Suprapubic skin (tissue), 4 donors: ENCODE measurements around the gene TCL1B. TPM values are rescaled to one million over a fixed set of nuclear protein-coding genes. Genes with fewer than 3 reads are reported as not detected.

Experiments used
- DNase-seq, 2 donors: peaks; one replicate each; pipeline ENCODE4 v3.0.0-alpha.2; 2019; ENCODE audit warnings: low spot score in 2 of 2
- H3K27ac ChIP-seq: fragments of 200-600 bp; sonication (generic); one replicate; pipeline ENCODE4 v1.5.1; 2019
- H3K27me3 ChIP-seq: fragments of 200-600 bp; sonication (generic); one replicate; pipeline ENCODE4 v1.5.1; 2019
- H3K36me3 ChIP-seq: fragments of 200-600 bp; sonication (generic); one replicate; pipeline ENCODE4 v1.5.1; 2019
- H3K4me1 ChIP-seq: fragments of 200-600 bp; sonication (generic); one replicate; pipeline ENCODE4 v1.5.1; 2019
- H3K4me3 ChIP-seq: fragments of 200-600 bp; sonication (generic); one replicate; pipeline ENCODE4 v1.5.1; 2019; ENCODE audit warnings: mild to moderate bottlenecking
- H3K9me3 ChIP-seq: fragments of 200-600 bp; sonication (generic); one replicate; pipeline ENCODE4 v1.5.1; 2019
- CTCF ChIP-seq, 2 donors: fragments of 200-600 bp in 1 of 2; fragments of 450-650 bp in 1 of 2; sonication (generic) in 1 of 2; IDR thresholded peaks; one replicate each; pipeline ENCODE4 v1.5.1; 2016 to 2019; ENCODE audit warnings: antibody characterized with exemption in 2 of 2, mild to moderate bottlenecking in 1 of 2, moderate library complexity in 1 of 2
- EP300 ChIP-seq: sonication (generic); formaldehyde crosslinking; IDR thresholded peaks from one replicate; pipeline ENCODE4 v1.6.1; 2017; ENCODE audit warnings: antibody characterized with exemption
- POLR2A ChIP-seq, 2 donors: fragments of 450-650 bp; IDR thresholded peaks; one replicate each; pipeline ENCODE4 v1.6.1; 2017; ENCODE audit warnings: antibody characterized with exemption in 2 of 2, mild to moderate bottlenecking in 2 of 2, moderate library complexity in 2 of 2
- POLR2AphosphoS5 ChIP-seq, 3 donors: sonication (generic); formaldehyde crosslinking; IDR thresholded peaks; one replicate each; pipeline ENCODE4 v1.6.1; 2017; ENCODE audit warnings: antibody characterized with exemption in 3 of 3
- WGBS: methylation state at CpG from one replicate; pipeline ENCODE4 v1.1.5; 2018; 5-methylcytosine and 5-hydroxymethylcytosine counted together
- total RNA-seq, 4 donors: library from RNA; depleted of rRNA; stranded (reverse); fragments of >200 nt; gene quantifications; one replicate each; pipeline ENCODE4 v1.1.0, GENCODE V29; 2016

TCL1B gene
- not detected for total RNA-seq

DNA sequence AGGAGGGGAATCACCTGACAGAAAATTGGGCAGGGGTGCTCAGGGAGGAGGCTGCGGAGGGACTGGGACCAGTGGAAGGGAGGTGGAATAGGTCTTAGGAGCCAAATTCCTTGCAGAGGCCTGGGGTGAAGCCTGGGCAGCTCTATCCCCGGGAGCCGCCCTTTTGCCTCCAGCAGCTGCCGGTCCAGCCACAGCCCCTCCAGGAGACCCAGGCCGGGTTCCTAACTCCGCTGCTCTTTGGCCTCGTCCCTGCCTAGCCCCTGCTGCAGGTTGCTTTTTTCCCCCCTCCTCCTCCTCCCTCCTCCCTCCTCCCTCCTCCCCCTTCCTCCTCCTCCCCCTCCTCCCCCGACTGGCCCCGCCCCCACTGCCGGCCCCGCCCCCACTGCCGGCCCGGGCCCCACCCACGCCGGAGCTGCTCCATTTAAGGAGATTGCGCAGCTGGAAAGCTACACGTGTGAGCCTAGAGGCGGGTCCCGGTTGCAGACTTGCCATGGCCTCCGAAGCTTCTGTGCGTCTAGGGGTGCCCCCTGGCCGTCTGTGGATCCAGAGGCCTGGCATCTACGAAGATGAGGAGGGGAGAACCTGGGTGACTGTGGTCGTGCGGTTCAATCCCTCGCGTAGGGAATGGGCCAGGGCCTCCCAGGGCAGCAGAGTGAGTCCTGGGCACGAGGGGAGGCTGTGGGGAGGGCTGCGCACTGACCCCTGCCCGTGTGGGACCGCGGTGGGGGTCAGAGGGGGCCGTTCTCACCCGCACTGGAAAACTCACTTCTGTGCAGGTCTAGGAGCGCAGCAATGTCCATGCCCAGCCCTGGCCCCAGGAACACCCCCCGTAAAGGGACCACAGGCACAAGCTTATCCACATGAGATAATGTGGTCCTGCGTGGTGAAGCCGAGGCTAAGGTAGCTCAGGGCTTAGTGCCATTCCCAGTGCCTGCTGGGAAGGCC is at the start of gene TCL1B:
Gene TCL1B, plus strand, starts transcription at position 449 of the 945 bp plus-strand sequence. Its CDS starts 42 bp downstream, at position 491.
- DNase-seq: peak in 1 of 2 donors; percentile 69

DNA sequence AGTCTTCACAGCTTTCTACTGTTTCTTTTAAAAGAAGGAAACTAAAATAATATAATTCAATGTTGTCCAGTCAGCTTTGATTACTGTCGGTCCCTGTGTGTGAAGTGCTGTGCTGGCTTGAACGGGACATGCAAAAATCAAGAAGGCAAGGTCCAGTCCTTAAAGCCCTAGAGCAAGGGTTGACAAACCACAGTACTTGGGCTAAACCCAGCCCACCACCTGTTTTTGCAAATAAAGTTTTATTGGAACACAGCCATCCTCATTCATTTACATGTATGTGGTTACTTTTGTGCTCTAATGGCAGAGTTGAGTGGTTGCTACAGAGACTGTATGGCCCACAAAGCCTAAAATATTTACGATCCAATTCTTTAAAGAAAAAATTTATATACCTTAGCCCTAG is 41.2 kb upstream of the TCL1B start:
- H3K27ac ChIP-seq: no peak overlapping the region
- no peaks in the 10 kb centered on the region for H3K4me1 ChIP-seq
- 88% methylated on average over 3 of the region's 3 CpGs for whole genome bisulfite sequencing
- H3K4me3 ChIP-seq: no peak overlapping the region
- DNase-seq: no peak
- peaks cover 10% of the 10 kb centered on the region for H3K27me3 ChIP-seq
- no peaks in the 10 kb centered on the region for H3K9me3 ChIP-seq
- H3K36me3 ChIP-seq: no peaks in the 10 kb centered on the region
- TF ChIP-seq POLR2AphosphoS5 (IDR thresholded peaks at IDR 0.05): no peak

More for the DNA sequence above, at the start of gene TCL1B:
- Histone ChIP-seq H3K27me3 (peaks cover 41% of the 10 kb centered on the region), H3K9me3 (no peaks in the 10 kb centered on the region), H3K36me3 (no peaks in the 10 kb centered on the region), H3K4me3 (no peak within 1 kb of the TSS), H3K4me1 (no peaks in the 10 kb centered on the region), H3K27ac (no peak within 1 kb of the TSS)
- 68% methylated on average over 24 of the region's 38 CpGs for WGBS
- TF ChIP-seq EP300 (no peak), POLR2A (IDR thresholded peaks at IDR 0.05) (no peak), POLR2AphosphoS5 (IDR thresholded peaks at IDR 0.05) (no peak), CTCF (IDR thresholded peaks at IDR 0.05) (no peak)

DNA sequence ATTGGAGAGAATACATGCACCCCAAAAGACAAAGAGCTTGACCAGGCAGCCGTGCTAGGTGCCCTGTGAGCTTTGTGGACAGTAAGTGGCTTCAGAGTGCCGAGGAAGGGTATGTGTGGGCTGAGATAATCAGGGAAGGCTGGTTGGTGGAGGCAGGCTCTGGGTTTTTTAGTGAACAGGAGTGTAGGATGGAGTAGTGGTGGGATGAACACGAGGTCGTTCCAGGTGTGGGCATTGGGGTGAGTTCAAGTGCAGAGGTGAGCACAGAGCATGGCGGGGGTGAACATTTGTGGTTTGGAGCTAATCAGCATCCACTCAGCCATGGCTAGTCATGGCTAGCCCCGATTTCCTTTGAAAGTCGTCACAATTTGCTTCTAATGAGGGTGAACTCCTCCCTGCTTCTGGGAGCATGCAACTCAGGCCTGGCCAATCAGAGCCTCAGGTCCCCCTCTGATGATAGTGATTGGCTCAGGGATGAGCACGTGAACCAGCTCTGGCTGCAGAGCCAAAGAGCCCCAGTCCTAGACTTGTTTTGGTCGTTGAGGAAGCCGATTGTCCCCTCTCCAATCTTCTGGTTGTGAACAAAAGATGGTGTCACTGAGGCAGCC is 40.7 kb upstream of the TCL1B start:
- Histone ChIP-seq H3K9me3 (no peaks in the 10 kb centered on the region), H3K27ac (no peak overlapping the region), H3K4me3 (no peak overlapping the region), H3K4me1 (no peaks in the 10 kb centered on the region), H3K36me3 (no peaks in the 10 kb centered on the region), H3K27me3 (peaks cover 10% of the 10 kb centered on the region)
- 80% methylated on average over 10 of the region's 10 CpGs for WGBS
- DNase-seq: no peak
- TF ChIP-seq CTCF (IDR thresholded peaks at IDR 0.05) (no peak), POLR2AphosphoS5 (IDR thresholded peaks at IDR 0.05) (no peak), EP300 (no peak), POLR2A (IDR thresholded peaks at IDR 0.05) (no peak)

DNA sequence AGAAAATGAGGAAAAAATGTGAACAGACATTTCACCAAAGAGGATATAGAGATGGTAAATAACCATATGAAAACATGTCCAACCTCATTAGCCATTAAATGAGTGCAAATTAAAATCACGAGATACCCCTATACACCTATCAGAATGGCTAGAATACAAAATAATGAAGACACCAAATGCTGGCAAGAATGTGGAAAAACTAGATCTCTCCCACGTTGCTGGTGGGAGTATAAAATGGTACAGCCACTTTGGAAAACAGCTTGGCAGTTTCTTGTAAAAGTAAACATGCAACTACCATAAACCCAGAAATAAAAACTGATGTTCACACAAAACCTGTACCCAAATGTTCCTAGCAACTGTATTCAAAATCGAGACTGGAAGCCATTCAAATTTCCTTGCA is 38.3 kb upstream of the TCL1B start:
- H3K4me3 ChIP-seq: no peak overlapping the region
- DNase-seq: no peak
- no peaks in the 10 kb centered on the region for H3K9me3 ChIP-seq
- H3K27ac ChIP-seq: no peak overlapping the region
- WGBS: 58% methylated on average over 3 of the region's 3 CpGs
- TF ChIP-seq CTCF (IDR thresholded peaks at IDR 0.05) (no peak), EP300 (no peak), POLR2AphosphoS5 (IDR thresholded peaks at IDR 0.05) (no peak), POLR2A (IDR thresholded peaks at IDR 0.05) (no peak)
- no peaks in the 10 kb centered on the region for H3K4me1 ChIP-seq
- H3K27me3 ChIP-seq: peaks cover 10% of the 10 kb centered on the region
- no peaks in the 10 kb centered on the region for H3K36me3 ChIP-seq

DNA sequence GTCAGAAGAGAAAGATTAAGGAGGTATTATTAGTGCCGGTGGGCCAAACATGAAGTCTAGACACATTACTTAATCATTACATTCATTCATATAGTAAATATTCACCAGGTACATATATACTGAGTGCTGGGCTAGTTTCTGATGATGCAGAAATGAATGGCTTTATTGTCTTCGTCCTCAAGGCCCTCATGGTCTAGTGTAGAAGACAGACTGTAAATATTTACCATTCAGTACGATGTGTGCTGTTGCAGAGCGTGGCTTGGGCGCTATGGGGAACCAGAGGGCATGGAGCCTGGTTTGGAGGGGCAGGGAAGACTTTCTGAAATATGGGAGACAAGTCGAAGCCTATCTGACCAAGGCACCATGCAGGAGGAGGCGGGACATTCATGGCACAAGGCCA is 37.0 kb upstream of the TCL1B start:
- DNase-seq: no peak
- Histone ChIP-seq H3K4me3 (no peak overlapping the region), H3K36me3 (no peaks in the 10 kb centered on the region), H3K27me3 (peaks cover 10% of the 10 kb centered on the region), H3K9me3 (no peaks in the 10 kb centered on the region), H3K27ac (no peak overlapping the region), H3K4me1 (no peaks in the 10 kb centered on the region)
- 63% methylated on average over 7 of the region's 7 CpGs for WGBS
- TF ChIP-seq POLR2AphosphoS5 (IDR thresholded peaks at IDR 0.05): no peak
- no peak for TF ChIP-seq EP300
- TF ChIP-seq CTCF (IDR thresholded peaks at IDR 0.05): no peak
- TF ChIP-seq POLR2A (IDR thresholded peaks at IDR 0.05): no peak
